ENCODE measurements around the gene ST3GAL3. TPM values are rescaled to one million over a fixed set of nuclear protein-coding genes. Genes with fewer than 3 reads are reported as not detected.
A peak's percentile ranks its signal among the peaks of the same experiment; 100 is the strongest.

ST3GAL3 gene
- total and polyA plus RNA-seq, 7 donors, result 7.2 to 31.4 (median 21.3) TPM

DNA sequence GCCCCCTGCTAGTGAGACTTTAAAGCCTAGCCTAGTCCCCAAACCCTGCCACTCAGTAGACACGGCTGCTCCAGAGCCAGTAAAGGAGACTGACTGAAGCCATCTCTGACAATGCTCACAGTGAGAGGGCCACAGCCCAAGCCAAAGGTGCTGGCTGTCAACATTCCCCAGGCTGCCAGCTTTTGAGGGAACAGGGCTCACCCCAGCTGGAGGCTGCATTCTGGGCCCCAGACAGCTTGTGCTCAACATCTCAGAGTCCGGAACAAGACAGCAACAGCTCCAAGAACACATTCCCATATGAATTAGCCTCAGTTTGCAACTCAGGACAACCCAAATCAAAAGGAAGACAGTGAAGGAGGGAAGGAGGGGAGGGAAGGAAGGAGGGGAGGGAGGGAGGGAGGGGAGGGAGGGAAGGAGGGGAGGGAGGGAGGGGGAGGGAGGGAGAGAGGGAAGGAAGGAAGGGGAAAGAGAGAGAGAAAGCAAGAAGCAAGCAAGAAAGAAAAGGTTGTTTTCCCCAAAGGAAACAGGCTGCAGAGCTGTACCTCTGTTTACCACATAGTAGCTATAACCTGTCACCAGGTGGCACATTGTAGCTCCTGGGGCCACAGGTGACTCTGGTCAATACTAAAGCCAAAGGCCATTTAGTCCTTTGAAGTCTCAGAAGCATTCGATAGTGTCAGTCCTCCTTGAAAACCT lies 231.7 kb downstream of the ST3GAL3 start:
- WGBS, 2 donors, result 87 to 89% methylated on average over 3 of the region's 3 CpGs
- Histone ChIP-seq H3K9me3 (no peaks in the 10 kb centered on the region), H3K4me3 (no peak overlapping the region), H3K36me3 (no peaks in the 10 kb centered on the region), H3K27me3 (peaks cover 0 to 5% (median 0%) of the 10 kb centered on the region in 3 donors), H3K4me1 (peaks cover 0 to 27% (median 22%) of the 10 kb centered on the region in 4 donors), H3K27ac (no peak overlapping the region)
- intact Hi-C loops (cut with DNase I), result no loop called here
- TF ChIP-seq, protein P1, sequence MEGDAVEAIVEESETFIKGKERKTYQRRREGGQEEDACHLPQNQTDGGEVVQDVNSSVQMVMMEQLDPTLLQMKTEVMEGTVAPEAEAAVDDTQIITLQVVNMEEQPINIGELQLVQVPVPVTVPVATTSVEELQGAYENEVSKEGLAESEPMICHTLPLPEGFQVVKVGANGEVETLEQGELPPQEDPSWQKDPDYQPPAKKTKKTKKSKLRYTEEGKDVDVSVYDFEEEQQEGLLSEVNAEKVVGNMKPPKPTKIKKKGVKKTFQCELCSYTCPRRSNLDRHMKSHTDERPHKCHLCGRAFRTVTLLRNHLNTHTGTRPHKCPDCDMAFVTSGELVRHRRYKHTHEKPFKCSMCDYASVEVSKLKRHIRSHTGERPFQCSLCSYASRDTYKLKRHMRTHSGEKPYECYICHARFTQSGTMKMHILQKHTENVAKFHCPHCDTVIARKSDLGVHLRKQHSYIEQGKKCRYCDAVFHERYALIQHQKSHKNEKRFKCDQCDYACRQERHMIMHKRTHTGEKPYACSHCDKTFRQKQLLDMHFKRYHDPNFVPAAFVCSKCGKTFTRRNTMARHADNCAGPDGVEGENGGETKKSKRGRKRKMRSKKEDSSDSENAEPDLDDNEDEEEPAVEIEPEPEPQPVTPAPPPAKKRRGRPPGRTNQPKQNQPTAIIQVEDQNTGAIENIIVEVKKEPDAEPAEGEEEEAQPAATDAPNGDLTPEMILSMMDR (IDR thresholded peaks at IDR 0.05), result no peak
- TF ChIP-seq POLR2AphosphoS5 (IDR thresholded peaks at IDR 0.05) (no peak), POLR2A (IDR thresholded peaks at IDR 0.05) (no peak), EP300 (IDR thresholded peaks at IDR 0.05) (no peak)
- DNase-seq, result peak; percentile 46

- no peaks in the 10 kb centered on the region for H3K9me3 ChIP-seq
- TF ChIP-seq POLR2A (IDR thresholded peaks at IDR 0.05), result no peak
- TF ChIP-seq, protein P1 (IDR thresholded peaks at IDR 0.05), result no peak
- no peak for TF ChIP-seq EP300 (IDR thresholded peaks at IDR 0.05)
- no peak for TF ChIP-seq POLR2AphosphoS5 (IDR thresholded peaks at IDR 0.05)
- no peak overlapping the region for H3K4me3 ChIP-seq
- H3K4me1 ChIP-seq, result peaks cover 0 to 21% (median 16%) of the 10 kb centered on the region in 4 donors
- H3K27me3 ChIP-seq, result no peaks in the 10 kb centered on the region
- WGBS, 2 donors, result 92 to 96% methylated on average over 3 of the region's 3 CpGs
- intact Hi-C loops (cut with DNase I), result no loop called here
- DNase-seq, result no peak
- no peak overlapping the region for H3K27ac ChIP-seq
- H3K36me3 ChIP-seq, result no peaks in the 10 kb centered on the region
Measured at GRCh38 chr1:43942411-43942810, 235.1 kb downstream of the ST3GAL3 start.

GRCh38 chr1:43944860-43945259 lies 237.5 kb downstream of the ST3GAL3 start:
- WGBS, 2 donors, result 96 to 98% methylated on average over 1 of the region's 1 CpG

GRCh38 chr1:43945674-43946235 lies 238.4 kb downstream of the ST3GAL3 start:
- no peak for TF ChIP-seq EP300 (IDR thresholded peaks at IDR 0.05)
- no peak for TF ChIP-seq POLR2A (IDR thresholded peaks at IDR 0.05)
- TF ChIP-seq, protein P1 (IDR thresholded peaks at IDR 0.05), result no peak
- TF ChIP-seq POLR2AphosphoS5 (IDR thresholded peaks at IDR 0.05), result no peak
- intact Hi-C loops (cut with DNase I), result loop anchor here (1.0 to 5.0 kb wide), 3 partner anchors 25 to 413 kb away; partner anchors contain the start of genes CCDC24, DPH2 and PTPRF
- Histone ChIP-seq H3K27ac (peak overlapping the region; percentile 90 to 96 (median 93)), H3K4me3 (peak overlapping the region; percentile 53 to 78 (median 72)), H3K36me3 (peaks cover 0 to 11% (median 5%) of the 10 kb centered on the region in 4 donors), H3K4me1 (peaks cover 0 to 45% (median 37%) of the 10 kb centered on the region in 4 donors), H3K9me3 (no peaks in the 10 kb centered on the region), H3K27me3 (no peaks in the 10 kb centered on the region)
- no peak for DNase-seq
- WGBS, 2 donors, result 1 to 9% methylated on average over 3 of the region's 3 CpGs

More at GRCh38 chr1:43944860-43945259, 237.5 kb downstream of the ST3GAL3 start:
- H3K36me3 ChIP-seq, result peaks cover 0 to 6% (median 3%) of the 10 kb centered on the region in 4 donors
- TF ChIP-seq EP300 (IDR thresholded peaks at IDR 0.05) (no peak), POLR2A (IDR thresholded peaks at IDR 0.05) (no peak), POLR2AphosphoS5 (IDR thresholded peaks at IDR 0.05) (no peak)
- TF ChIP-seq, protein P1 (IDR thresholded peaks at IDR 0.05), result no peak
- no peak overlapping the region for H3K27ac ChIP-seq
- peaks cover 0 to 43% (median 37%) of the 10 kb centered on the region in 4 donors for H3K4me1 ChIP-seq
- intact Hi-C loops (cut with DNase I), result loop anchor here (5.0 kb wide), 2 partner anchors 47 to 413 kb away; partner anchors contain the start of genes CCDC24 and PTPRF
- H3K9me3 ChIP-seq, result no peaks in the 10 kb centered on the region
- H3K27me3 ChIP-seq, result no peaks in the 10 kb centered on the region
- H3K4me3 ChIP-seq, result no peak overlapping the region
- no peak for DNase-seq
